ENCODE results near the gene ACTN4.

The ACTN4 gene

GRCh38 chr19:38722947-38723605, 75.6 kb downstream of the ACTN4 start:
- H3K4me1 Mint-ChIP-seq: peaks cover 19% of the 10 kb centered on the region
- DNase-seq: no peak
- H3K27me3 Mint-ChIP-seq: no peaks in the 10 kb centered on the region
- H3K4me3 Mint-ChIP-seq: no peak overlapping the region
- H3K9me3 Mint-ChIP-seq: no peaks in the 10 kb centered on the region
- ATAC-seq: no peak
- H3K27ac Mint-ChIP-seq: peak overlapping the region in 1 of 2 donors; percentile 27

- peaks cover 24% of the 10 kb centered on the region for H3K4me1 Mint-ChIP-seq
- H3K27ac Mint-ChIP-seq: no peak overlapping the region
- ATAC-seq (no peak), DNase-seq (no peak)
- no peaks in the 10 kb centered on the region for H3K9me3 Mint-ChIP-seq
- no peaks in the 10 kb centered on the region for H3K27me3 Mint-ChIP-seq
- no peak overlapping the region for H3K4me3 Mint-ChIP-seq
These were observed 76.1 kb downstream of the ACTN4 start for GRCh38 chr19:38723606-38723965.

- ATAC-seq: no peak
- H3K4me3 Mint-ChIP-seq: no peak overlapping the region
- no peak for DNase-seq
These were observed 76.8 kb downstream of the ACTN4 start for GRCh38 chr19:38723990-38724854.

DNA sequence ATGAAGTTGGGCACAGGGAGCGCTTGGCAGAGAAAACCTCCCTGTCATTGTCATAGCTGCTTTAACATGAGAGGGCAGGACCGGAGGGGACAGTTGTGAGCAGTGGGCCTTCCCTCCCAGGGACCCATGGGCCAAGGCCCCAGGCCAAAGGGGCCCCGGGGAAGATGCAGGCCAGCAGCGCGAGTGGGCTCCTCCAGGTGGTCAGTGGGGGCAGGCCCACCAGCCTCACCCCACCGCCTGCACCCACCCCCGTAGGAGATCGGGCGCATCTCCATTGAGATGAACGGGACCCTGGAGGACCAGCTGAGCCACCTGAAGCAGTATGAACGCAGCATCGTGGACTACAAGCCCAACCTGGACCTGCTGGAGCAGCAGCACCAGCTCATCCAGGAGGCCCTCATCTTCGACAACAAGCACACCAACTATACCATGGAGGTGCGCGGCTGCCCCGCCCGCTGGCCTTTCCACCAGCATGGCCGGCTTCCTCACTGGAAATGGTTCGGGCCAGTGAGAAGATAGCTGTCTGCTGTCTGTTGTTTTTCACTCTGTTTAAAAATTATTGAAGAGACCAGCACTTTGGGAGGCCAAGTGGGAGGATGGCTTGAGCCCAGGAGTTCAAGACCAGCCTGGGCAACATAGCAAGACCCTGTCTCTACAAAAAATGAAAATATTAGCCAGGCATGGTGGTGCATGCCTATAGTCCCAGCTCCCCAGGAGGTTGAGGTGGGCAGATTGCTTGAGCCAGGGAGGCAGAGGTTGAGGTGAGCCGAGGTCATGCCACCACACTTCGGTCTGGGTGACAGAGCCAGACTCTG, 78.2 kb downstream of the ACTN4 start:
- ATAC-seq (no peak), DNase-seq (no peak)
- Mint-ChIP-seq H3K9me3 (no peaks in the 10 kb centered on the region), H3K4me1 (peaks cover 38% of the 10 kb centered on the region), H3K27me3 (no peaks in the 10 kb centered on the region), H3K27ac (no peak overlapping the region), H3K4me3 (no peak overlapping the region)

More at GRCh38 chr19:38723990-38724854, 76.8 kb downstream of the ACTN4 start:
- Mint-ChIP-seq H3K27me3 (no peaks in the 10 kb centered on the region), H3K4me1 (peaks cover 30% of the 10 kb centered on the region), H3K27ac (no peak overlapping the region), H3K9me3 (no peaks in the 10 kb centered on the region)

DNA sequence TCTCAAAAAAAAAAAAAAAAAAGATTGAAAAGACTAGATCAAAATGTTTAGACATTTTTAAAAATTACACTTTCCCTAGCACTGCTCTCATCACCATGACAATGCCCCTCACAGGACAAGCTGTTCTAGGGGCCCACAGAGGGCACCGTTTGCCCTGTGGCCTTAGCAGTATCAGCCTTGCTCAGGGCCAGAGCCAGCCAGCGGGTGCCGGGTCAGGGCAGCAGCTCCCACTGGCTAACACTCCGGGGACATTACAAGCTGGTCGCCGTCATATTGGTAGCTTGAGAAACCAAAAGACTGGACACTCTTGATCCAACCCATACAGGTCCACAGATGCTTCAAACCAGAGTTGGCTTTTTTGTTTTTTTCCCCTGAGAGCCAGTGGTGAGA, 78.8 kb downstream of the ACTN4 start:
- DNase-seq: no peak
- no peaks in the 10 kb centered on the region for H3K9me3 Mint-ChIP-seq
- H3K4me3 Mint-ChIP-seq: no peak overlapping the region
- H3K4me1 Mint-ChIP-seq: peaks cover 38% of the 10 kb centered on the region
- H3K27ac Mint-ChIP-seq: no peak overlapping the region
- H3K27me3 Mint-ChIP-seq: no peaks in the 10 kb centered on the region
- no peak for ATAC-seq

DNA sequence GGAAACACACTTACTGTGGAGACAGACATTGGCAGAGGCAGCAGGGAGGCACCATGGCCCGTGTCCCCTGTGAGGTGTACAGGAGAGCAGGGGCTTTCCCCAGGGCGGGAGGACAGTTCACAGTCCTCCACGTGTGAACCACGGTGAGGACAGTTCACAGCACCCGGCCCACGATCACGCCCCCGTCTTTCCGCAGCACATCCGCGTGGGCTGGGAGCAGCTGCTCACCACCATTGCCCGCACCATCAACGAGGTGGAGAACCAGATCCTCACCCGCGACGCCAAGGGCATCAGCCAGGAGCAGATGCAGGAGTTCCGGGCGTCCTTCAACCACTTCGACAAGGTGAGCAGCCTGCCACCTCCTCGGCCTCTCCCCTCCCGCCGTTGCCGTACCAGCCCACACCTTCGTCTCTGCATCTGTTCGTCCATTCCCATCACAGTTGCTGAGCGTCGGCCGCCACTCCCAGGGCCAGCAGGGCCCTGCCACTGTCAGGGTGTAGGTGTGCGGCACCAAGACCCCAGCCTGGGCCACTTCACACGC, 79.4 kb downstream of the ACTN4 start:
- Mint-ChIP-seq H3K27me3 (no peaks in the 10 kb centered on the region), H3K27ac (no peak overlapping the region), H3K4me1 (peaks cover 38% of the 10 kb centered on the region), H3K9me3 (no peaks in the 10 kb centered on the region), H3K4me3 (no peak overlapping the region)
- peak; percentile 37 for ATAC-seq
- no peak for DNase-seq

DNA sequence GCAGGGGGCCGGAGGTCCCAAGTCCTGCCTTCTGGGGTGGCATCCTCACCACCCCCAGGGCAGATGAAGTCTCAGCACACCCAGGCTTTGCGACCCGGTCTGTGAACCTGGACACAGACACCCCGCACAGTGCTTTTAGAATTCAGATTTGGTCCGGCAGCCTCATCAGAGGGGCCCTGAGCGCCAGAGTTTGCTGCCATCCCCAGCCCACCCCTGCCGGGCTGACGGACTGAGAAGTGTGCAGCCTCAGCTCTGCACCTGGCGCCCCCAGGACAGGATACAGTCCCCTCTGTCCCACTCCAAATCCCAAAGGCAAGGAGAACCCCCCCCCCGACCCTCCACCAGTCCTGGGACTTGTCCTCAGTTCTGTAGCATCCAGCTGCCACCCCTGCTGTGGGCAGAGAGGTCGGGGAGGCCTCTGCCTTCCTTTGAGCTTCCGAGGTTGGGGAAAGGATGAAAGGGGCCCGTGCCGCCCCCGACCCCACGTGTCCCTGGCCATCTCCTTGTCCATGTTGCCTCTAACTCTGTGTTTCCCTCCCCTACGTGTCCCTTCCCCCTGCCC, 79.9 kb downstream of the ACTN4 start:
- Mint-ChIP-seq H3K9me3 (no peaks in the 10 kb centered on the region), H3K4me1 (peaks cover 38% of the 10 kb centered on the region), H3K27me3 (no peaks in the 10 kb centered on the region), H3K4me3 (no peak overlapping the region), H3K27ac (peak overlapping the region in 1 of 2 donors; percentile 46)
- DNase-seq (no peak), ATAC-seq (no peak)

DNA sequence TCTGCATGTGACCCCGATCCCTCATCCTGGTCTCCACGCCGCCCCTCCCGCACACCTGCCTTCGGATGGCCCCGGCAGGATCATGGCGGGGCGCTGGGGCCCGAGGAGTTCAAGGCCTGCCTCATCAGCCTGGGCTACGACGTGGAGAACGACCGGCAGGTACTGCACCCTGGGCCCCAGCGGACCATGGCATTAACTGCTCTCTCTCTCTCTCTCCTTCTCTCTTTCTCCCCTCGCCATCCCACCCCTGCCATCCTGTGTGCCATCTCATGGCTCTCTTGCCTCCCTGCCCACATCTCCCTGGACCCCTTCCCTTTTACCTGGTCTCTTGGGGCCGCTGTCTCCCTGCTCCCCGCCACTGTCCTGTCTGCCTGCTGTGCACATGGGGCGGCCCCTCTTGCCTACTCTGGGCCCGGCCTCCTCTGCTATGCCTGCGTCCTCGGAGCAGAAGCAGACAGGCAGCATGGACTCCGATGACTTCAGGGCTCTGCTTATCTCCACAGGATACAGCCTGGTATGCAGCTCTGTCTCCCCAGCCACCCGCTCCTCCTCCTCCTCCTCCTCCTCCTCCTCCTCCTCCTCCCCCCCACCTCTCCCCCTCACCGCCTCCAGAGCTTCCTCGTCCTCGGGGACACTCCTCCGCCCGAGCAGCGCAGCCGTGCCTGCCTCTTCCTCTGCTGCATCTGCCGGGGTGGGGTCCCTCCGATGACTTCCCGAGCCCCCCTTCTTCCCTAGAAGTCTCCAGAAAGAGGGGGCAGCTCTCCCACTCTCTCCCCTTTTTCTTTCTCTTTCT, 80.6 kb downstream of the ACTN4 start:
- Mint-ChIP-seq H3K27ac (peak overlapping the region; percentile 46 to 61), H3K4me1 (peaks cover 38% of the 10 kb centered on the region), H3K9me3 (no peaks in the 10 kb centered on the region), H3K4me3 (no peak overlapping the region), H3K27me3 (no peaks in the 10 kb centered on the region)
- ATAC-seq: no peak
- DNase-seq: no peak

DNA sequence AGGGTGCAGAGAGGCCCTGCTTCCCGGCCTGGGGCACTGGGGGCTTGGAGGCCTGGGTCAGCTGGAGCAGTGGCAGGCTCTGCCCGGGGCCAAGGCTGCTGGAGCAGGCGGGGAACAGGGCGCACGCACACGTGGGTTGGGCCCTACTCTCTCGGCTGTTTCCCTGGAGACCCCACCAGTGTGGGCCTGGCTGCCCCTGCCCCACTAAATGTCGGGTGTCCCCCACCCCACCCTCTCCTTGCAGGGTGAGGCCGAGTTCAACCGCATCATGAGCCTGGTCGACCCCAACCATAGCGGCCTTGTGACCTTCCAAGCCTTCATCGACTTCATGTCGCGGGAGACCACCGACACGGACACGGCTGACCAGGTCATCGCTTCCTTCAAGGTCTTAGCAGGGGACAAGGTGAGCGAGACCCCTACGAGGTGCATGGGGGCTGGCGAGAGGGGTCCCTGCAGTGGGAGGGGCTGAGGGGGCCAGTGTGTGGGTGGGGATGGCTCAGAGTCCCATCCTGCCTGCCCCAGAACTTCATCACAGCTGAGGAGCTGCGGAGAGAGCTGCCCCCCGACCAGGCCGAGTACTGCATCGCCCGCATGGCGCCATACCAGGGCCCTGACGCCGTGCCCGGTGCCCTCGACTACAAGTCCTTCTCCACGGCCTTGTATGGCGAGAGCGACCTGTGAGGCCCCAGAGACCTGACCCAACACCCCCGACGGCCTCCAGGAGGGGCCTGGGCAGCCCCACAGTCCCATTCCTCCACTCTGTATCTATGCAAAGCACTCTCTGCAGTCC, 81.5 kb downstream of the ACTN4 start:
- Mint-ChIP-seq H3K9me3 (no peaks in the 10 kb centered on the region), H3K27ac (no peak overlapping the region)
- no peak for DNase-seq

DNA sequence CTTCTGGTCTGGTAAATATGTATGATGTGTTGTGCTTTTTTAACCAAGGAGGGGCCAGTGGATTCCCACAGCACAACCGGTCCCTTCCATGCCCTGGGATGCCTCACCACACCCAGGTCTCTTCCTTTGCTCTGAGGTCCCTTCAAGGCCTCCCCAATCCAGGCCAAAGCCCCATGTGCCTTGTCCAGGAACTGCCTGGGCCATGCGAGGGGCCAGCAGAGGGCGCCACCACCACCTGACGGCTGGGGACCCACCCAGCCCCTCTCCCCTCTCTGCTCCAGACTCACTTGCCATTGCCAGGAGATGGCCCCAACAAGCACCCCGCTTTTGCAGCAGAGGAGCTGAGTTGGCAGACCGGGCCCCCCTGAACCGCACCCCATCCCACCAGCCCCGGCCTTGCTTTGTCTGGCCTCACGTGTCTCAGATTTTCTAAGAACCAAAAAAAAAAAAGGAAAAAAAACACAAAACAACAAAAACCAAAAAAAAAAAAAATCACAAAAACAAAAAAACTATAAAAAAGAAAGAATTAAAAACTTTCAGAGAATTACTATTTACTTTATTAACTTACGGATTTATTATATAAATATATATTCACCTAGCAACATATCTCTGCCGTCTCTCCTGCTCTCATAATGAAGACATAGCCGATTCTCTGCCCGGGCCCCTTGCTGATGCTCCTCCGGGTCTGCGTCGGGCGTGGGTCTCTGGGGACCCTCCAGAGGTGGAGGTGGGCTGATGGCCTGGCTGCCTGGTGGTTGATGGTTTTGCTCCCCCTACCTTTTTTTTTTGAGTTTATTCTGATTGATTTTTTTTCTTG, 82.4 kb downstream of the ACTN4 start:
- H3K4me1 Mint-ChIP-seq: peaks cover 55% of the 10 kb centered on the region
- DNase-seq (peak; percentile 79 to 82), ATAC-seq (peak; percentile 78)
- H3K4me3 Mint-ChIP-seq: no peak overlapping the region
- peak overlapping the region; percentile 54 to 85 for H3K27ac Mint-ChIP-seq
- no peaks in the 10 kb centered on the region for H3K27me3 Mint-ChIP-seq
- no peaks in the 10 kb centered on the region for H3K9me3 Mint-ChIP-seq

More for the DNA sequence above, 81.5 kb downstream of the ACTN4 start:
- Mint-ChIP-seq H3K4me1 (peaks cover 46% of the 10 kb centered on the region), H3K4me3 (no peak overlapping the region), H3K27me3 (no peaks in the 10 kb centered on the region)
- ATAC-seq: no peak

- no peak for ATAC-seq
- Mint-ChIP-seq H3K9me3 (no peaks in the 10 kb centered on the region), H3K27ac (peak overlapping the region in 1 of 2 donors; percentile 85), H3K27me3 (no peaks in the 10 kb centered on the region), H3K4me3 (no peak overlapping the region), H3K4me1 (peaks cover 60% of the 10 kb centered on the region)
- DNase-seq: no peak
These were observed 83.0 kb downstream of the ACTN4 start for GRCh38 chr19:38730470-38730730.

- H3K27ac Mint-ChIP-seq: peak overlapping the region in 1 of 2 donors; percentile 85
- H3K4me1 Mint-ChIP-seq: peaks cover 59% of the 10 kb centered on the region
- no peak for ATAC-seq
- no peak for DNase-seq
- no peaks in the 10 kb centered on the region for H3K9me3 Mint-ChIP-seq
- H3K27me3 Mint-ChIP-seq: no peaks in the 10 kb centered on the region
- H3K4me3 Mint-ChIP-seq: no peak overlapping the region
These were observed 83.5 kb downstream of the ACTN4 start for GRCh38 chr19:38730731-38731589.

Data from stimulated activated naive CD8-positive, alpha-beta T cell treated with anti-CD3 and anti-CD28 coated beads, Interleukin-15, amount 100 ng/mL, for 72 hours (primary cell).